GM10266 (cell line): ENCODE results near the gene NUB1.

Experiments used
- DNase-seq: peaks from one replicate; pipeline ENCODE4 v3.0.0; 2012; ENCODE audit errors: extremely low spot score
- TF ChIP-seq, protein P1 (sequence below): IDR thresholded peaks from 2 replicates; pipeline ENCODE4 v1.5.1; 2012; ENCODE audit warnings: mild to moderate bottlenecking, low read depth; ENCODE audit not compliant: control insufficient read depth, insufficient read depth; ENCODE audit errors: missing control alignments

Gene NUB1

DNA sequence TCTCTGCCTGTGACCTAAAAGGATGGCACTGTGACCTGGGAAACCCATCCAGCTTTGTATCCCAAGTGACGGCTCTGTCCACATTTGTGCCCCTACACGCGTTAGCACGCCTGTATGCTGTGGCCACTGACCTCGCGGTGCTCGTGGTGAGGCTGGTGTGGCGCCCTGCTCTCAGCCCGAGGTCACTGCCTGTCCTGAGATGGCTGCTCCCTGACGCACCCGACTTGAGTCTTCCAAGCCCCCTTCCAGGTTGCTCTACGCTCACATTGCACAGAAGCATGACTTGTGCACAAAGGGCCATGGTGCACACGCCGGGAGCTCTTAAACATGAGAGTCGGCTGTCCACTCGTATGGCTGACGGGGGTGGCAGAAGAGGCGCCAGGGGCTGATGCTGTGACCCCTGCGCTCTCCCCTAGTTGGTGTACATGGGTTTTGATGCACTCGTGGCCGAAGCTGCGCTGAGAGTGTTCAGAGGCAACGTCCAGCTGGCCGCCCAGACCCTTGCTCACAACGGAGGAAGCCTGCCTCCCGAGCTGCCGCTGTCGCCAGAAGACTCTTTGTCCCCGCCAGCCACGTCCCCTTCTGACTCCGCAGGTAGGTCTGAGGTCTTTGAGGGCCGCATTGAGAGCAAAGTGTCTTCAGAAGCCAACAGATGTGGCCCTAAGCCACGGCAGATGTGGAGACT is 34.7 kb downstream of the NUB1 start:
- TF ChIP-seq, protein P1, sequence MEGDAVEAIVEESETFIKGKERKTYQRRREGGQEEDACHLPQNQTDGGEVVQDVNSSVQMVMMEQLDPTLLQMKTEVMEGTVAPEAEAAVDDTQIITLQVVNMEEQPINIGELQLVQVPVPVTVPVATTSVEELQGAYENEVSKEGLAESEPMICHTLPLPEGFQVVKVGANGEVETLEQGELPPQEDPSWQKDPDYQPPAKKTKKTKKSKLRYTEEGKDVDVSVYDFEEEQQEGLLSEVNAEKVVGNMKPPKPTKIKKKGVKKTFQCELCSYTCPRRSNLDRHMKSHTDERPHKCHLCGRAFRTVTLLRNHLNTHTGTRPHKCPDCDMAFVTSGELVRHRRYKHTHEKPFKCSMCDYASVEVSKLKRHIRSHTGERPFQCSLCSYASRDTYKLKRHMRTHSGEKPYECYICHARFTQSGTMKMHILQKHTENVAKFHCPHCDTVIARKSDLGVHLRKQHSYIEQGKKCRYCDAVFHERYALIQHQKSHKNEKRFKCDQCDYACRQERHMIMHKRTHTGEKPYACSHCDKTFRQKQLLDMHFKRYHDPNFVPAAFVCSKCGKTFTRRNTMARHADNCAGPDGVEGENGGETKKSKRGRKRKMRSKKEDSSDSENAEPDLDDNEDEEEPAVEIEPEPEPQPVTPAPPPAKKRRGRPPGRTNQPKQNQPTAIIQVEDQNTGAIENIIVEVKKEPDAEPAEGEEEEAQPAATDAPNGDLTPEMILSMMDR: no peak
- DNase-seq: peak; percentile 12

DNA sequence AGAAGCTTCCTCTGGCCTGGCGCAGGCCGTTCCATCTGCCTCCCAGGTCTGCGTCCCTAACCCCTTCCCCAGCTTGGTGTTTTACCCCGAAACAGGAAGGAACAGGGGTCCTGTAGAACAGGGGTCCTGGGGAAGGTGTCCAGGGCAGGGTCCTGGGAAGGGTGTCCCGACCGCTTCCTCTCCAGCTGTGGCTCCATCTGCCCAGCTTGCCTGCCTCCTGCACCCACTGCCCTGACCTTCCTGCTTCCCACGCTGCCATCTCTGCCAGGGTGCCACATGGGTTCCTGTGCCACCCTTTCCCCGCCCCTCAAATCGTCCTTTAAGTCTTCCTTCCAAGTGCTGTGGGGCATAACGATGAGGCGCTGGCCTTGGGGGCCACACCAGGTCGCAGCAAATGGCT is 35.8 kb downstream of the NUB1 start:
- DNase-seq: no peak
- TF ChIP-seq, protein P1: no peak

DNA sequence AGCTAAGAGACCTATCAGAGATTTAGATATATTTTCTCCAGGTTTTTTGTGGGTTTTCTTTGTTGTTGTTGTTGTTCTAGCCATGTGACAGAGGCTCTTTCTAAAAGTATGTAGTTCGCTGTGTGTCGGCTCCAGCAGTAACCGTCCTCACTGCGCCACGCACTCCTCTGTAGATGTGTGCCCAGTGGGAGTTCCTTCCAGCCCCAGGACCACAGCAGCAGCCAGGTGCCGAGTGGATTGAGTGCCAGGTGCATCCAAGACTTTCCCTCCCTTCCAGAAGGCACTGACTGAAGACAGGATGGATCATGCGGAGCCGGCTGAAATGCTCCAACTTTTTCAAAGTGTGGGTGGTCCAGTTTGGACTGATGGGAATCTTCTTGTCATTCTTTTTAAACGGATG is 36.4 kb downstream of the NUB1 start:
- TF ChIP-seq, protein P1: no peak

DNA sequence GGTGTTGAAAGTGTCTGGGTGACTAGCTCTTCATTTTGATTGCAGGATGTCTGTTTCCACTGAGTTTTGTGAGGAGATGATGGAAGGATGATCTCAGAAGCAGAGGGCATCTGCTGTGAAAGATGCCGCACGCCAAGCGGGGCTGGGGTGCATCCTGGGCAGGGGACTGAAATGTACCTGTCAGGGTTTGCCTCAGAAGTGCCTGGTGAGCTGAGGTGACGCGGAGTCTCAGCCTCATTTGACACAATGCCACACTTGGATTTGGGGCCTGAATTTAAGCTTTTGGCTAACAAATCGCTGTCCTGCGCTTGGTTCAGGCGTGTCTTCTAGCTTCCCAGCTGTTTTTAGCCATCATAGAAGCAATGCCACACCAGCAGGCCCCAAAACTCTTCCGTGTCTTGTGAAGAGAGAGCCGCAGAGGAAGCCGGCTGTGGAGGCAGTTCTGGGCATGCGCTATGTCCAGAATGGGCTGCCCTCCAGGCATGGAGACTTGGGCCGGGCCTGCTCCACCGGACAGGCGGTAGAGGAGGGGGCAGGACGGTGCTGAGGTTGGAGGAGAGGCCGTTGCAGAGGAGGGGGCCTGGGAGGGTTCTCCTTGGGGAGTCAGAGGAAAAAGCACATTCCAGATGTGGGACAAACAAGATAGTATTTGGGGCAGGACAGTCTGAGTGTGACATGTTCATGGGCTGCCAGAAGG is 37.0 kb downstream of the NUB1 start:
- peak; percentile 13 for DNase-seq
- TF ChIP-seq, protein P1: no peak

More for the DNA sequence above, 36.4 kb downstream of the NUB1 start:
- DNase-seq: no peak

DNA sequence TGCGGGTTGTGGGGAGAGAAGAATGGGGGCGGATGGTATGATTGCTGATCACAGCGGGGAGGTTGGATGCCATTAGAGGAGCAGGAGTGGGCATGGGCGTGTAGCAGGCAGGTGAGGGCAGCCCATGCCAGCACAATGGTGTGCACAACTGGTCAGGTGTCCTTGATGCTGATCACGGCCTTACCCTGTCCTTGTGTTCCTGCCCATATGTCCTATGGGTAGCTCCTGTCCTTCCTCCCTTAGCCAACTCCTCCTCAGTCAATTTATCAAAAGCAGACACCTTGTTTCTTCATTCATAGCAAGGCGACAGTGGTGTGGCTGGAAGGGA is 37.5 kb downstream of the NUB1 start:
- no peak for DNase-seq
- TF ChIP-seq, protein P1: no peak

DNA sequence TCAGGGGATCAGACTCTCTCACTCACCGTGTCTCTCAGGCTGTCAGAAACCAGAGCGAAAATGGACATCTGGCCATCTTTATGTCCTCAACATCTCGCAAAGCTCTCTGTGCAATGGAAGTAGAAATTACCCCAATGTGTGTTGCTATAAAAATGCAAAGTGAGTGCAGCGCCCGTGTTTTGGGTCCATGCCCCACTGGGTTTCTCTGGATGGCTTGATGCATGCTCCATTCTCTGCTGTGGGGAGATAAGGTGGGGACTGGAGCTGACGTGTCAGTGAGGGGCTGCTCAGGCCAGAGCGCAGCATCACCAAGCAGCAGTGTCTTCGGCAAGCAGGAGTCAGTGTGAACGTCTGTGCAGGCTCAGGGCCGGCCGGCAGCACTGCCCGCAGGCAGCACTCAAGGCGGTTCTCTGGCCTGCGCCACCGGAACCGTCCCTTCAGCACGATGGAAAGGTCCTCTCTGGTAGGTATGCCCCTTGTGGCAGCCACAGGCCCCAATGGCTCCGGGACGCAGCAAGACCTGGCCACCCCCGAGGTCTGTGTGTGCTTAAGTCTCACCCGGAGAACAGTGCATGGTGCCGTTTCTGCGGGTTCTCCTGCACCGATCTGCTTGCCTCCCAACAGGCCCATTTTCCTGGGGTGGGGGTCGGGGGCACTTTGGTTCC is 38.1 kb downstream of the NUB1 start:
- TF ChIP-seq, protein P1: no peak
- DNase-seq: no peak
